ENCODE data around the gene STRN4. TPM values are rescaled to one million over a fixed set of nuclear protein-coding genes. Genes with fewer than 3 reads are reported as not detected.
"Not testable (repeated sequence)": the region's sequence is repeated elsewhere in the genome, so short reads cannot be mapped to it uniquely, and the experiment has no call there.

Gene STRN4
- polyA plus RNA-seq, 1 of the 3 experiments (the other 2 are of a cell fraction) = 92.8 TPM

- H3K9ac ChIP-seq = no peak overlapping the region
- DNase-seq = no peak
- H3K9me3 ChIP-seq = no peaks in the 10 kb centered on the region
- ChIA-PET CTCF (interaction anchor here (1.0 to 3.2 kb wide), 3 partner anchors 13 to 68 kb away, joined by 4 to 19 read pairs (median 5); no protein-coding TSS in a partner anchor), POLR2A (interaction anchor here (0.5 kb wide), 1 partner anchor 11 kb away, joined by 4 read pairs; no protein-coding TSS in a partner anchor)
- no peak overlapping the region for H3K27ac ChIP-seq (ENCODE audit: low read depth in 2 of 2, low read length in 1 of 2)
- H4K20me1 ChIP-seq (ENCODE audit: insufficient read depth) = no peaks in the 10 kb centered on the region
- H3K4me1 ChIP-seq (ENCODE audit: control insufficient read depth in 1 of 2, insufficient read depth in 2 of 2, low read depth in 1 of 2, low read length in 1 of 2) = no peaks in the 10 kb centered on the region
- no peaks in the 10 kb centered on the region for H3K9me2 ChIP-seq
- no peaks in the 10 kb centered on the region for H3K79me2 ChIP-seq (ENCODE audit: insufficient read depth)
- peaks cover 10% of the 10 kb centered on the region for H3F3A ChIP-seq (replicated peaks; ENCODE audit: insufficient read depth)
- peaks cover 20 to 31% of the 10 kb centered on the region in 2 experiments for H3K36me3 ChIP-seq (replicated peaks in 1 of 2; ENCODE audit: control insufficient read depth in 1 of 2, insufficient read depth in 2 of 2, low read length in 1 of 2)
- no peak overlapping the region for H2AFZ ChIP-seq (ENCODE audit: low read depth)
- no peak for TF ChIP-seq USF2 (IDR thresholded peaks at IDR 0.05; ENCODE audit: borderline replicate concordance, low read depth, low read length)
- TF ChIP-seq SMC3 (IDR thresholded peaks at IDR 0.05; ENCODE audit: low read depth, low read length) = no peak
- TF ChIP-seq REST (IDR thresholded peaks at IDR 0.05; ENCODE audit: low read depth, low read length) = no peak
- TF ChIP-seq ELF1 (IDR thresholded peaks at IDR 0.05) = no peak
- no peak for TF ChIP-seq CTCF (IDR thresholded peaks at IDR 0.05)
- no peak for TF ChIP-seq TAF1 (IDR thresholded peaks at IDR 0.05; ENCODE audit: borderline replicate concordance, low read depth, low read length)
- TF ChIP-seq MXI1 (IDR thresholded peaks at IDR 0.05; ENCODE audit: low read depth, low read length) = no peak
- no peak for TF ChIP-seq NFIC (IDR thresholded peaks at IDR 0.05; ENCODE audit: borderline replicate concordance)
- no peak overlapping the region for H3K4me2 ChIP-seq
- 92% methylated on average over 12 of the region's 12 CpGs for WGBS (ENCODE audit: low lambda C conversion rate)
- H3K4me3 ChIP-seq (ENCODE audit: low read depth in 2 of 2, low read length in 1 of 2) = no peak overlapping the region
- H3K27me3 ChIP-seq (ENCODE audit: insufficient read depth) = no peaks in the 10 kb centered on the region
Observed at GRCh38 chr19:46772170-46773017, 26.1 kb upstream of the STRN4 start.

GRCh38 chr19:46768746-46769145 lies 22.5 kb upstream of the STRN4 start:
- H3K27ac ChIP-seq (ENCODE audit: low read depth in 2 of 2, low read length in 1 of 2); H3K36me3 ChIP-seq (replicated peaks in 1 of 2; ENCODE audit: control insufficient read depth in 1 of 2, insufficient read depth in 2 of 2, low read length in 1 of 2); H3F3A ChIP-seq (replicated peaks; ENCODE audit: insufficient read depth): not testable (repeated sequence)

More at GRCh38 chr19:46768746-46769145, 22.5 kb upstream of the STRN4 start:
- WGBS (ENCODE audit: low lambda C conversion rate) = 61% methylated on average over 4 of the region's 4 CpGs
- H3K9me3 ChIP-seq; DNase-seq; H3K79me2 ChIP-seq (ENCODE audit: insufficient read depth); H2AFZ ChIP-seq (ENCODE audit: low read depth); H3K4me3 ChIP-seq (ENCODE audit: low read depth in 2 of 2, low read length in 1 of 2); H3K9ac ChIP-seq; H3K27me3 ChIP-seq (ENCODE audit: insufficient read depth); POLR2A ChIA-PET; H3K9me2 ChIP-seq; H3K4me1 ChIP-seq (ENCODE audit: control insufficient read depth in 1 of 2, insufficient read depth in 2 of 2, low read depth in 1 of 2, low read length in 1 of 2); H4K20me1 ChIP-seq (ENCODE audit: insufficient read depth); H3K4me2 ChIP-seq: not testable (repeated sequence)
- CTCF ChIA-PET = interaction anchor here (2.7 kb wide), 2 partner anchors 11 to 14 kb away, joined by 19 to 27 read pairs; no protein-coding TSS in a partner anchor
